GM18507 (cell line): ENCODE results near the gene SSC4D.
"Not testable (repeated sequence)": the region's sequence is repeated elsewhere in the genome, so short reads cannot be mapped to it uniquely, and the experiment has no call there.

Source experiments
- DNase-seq: peaks from one replicate; pipeline ENCODE4 v3.0.0; 2011; ENCODE audit warnings: low read depth; ENCODE audit not compliant: insufficient read length; ENCODE audit errors: extremely low spot score
- FAIRE-seq: peaks from 2 replicates; lab custom pipeline; 2011; peaks lifted over from hg19 to GRCh38; lab: Jason Lieb, UNC

SSC4D gene

DNA sequence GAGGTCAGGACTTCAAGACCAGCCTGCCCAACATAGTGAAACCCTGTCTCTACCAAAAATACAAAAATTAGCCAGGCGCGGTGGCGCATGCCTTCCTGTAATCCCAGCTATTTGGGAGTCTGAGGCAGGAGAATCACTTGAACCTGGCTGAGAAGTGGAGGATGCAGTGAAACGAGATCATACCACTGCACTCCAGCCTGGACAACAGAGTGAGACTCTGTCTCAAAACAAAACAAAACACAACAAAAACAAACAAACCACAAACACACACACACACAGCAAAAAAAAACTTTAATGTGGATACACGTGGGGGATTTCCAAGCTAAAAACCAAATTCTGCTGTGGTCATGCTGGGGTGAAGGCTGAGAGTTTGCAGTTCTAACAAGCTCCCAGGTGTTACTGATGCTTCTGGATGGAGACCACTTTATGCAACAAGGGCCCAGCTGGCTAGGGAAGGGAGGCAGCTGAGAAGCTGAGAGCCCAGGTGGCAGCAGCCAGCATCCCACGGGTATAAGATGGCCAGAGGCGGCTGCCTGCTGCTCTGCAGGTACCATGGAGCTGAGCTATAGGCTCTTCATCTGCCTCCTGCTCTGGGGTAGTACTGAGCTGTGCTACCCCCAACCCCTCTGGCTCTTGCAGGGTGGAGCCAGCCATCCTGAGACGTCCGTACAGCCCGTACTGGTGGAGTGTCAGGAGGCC, 15.1 kb upstream of the SSC4D start, which contains the start of gene ZP3:
Gene ZP3, plus strand, starts transcription at position 538 of the 699 bp plus-strand sequence. Its CDS starts 15 bp downstream, at position 553.
- FAIRE-seq (peak; percentile 71), DNase-seq (no peak)

DNA sequence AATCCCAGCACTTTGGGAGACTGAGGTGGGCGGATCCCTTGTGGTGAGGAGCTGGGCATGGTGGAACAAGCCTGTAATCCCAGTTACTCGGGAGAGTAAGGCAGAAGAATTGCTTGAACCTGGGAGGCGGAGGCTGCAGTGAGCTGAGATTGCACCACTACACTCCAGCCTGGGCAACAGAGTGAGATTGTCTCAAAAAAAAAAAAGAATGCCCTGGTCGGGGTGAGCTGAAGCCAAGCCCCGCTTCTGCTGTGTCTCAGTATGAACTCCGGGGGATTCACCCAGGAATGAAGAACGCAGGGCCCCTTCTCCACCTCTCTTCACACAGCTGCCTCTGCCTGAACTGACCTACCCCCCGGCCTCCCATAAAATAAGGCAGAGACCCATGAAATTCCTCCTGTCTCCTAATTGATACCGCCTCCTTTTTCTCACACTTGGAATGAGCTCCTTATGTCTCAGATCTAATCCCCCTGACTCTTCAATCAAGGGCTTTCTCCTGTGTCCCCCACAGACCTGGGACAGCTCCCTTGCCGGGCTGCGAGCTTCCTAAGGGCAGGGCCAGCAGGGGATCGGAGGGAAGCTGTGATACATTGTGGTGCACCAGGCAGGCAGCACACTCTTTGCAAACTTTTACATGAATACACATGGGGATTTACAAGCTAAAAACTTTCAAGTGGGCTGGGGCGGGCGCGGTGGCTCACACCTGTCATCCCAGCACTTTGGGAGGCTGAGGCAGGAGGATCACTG, 14.3 kb upstream of the SSC4D start:
- FAIRE-seq: no peak
- no peak for DNase-seq

DNA sequence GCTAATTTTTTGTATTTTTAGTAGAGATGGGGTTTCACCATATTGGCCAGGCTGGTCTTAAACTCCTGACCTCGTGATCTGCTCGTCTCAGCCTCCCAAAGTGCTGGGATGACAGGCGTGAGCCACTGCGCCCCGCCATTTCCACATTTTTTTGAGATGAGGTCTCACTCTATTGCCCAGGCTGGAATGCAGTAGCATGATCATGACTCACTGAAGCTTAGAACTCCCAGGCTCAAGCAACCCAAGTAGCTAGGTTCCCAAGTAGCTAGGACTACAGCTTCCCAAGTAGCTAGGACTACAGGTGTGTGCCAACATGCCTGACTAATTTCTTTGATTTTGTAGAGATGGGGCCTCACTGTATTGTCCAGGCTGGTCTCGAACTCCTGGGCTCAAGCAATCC, 11.6 kb upstream of the SSC4D start:
- not testable (repeated sequence) for FAIRE-seq, DNase-seq

DNA sequence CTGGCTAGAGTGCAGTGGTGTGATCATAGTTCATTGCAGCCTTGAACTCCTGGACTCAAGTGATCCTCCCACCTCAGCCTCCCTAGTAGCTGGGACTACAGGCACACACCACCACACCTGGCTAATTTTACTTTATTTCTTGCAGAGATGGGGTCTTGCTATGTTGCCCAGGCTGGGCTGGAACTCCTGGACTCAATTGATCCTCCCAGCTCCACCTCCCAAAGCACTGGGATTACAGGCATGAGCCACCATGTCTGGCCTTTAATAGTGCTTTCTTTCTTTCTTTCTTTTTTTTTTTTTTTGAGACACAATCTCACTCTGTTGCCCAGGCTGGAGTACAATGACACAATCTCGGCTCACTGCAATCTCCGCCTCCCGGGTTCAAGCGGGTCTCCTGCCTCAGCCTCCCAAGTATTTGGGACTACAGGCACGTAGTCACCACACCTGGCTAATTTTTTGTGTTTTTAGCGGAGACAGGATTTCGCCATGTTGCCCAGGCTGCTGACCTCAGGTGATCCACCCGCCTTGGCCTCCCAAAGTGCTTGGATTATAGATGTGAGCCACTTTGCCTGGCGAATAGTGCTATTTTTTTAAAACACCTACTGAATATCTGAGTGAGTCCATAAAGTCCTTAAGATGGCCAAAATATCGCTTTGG, 8.3 kb upstream of the SSC4D start:
- FAIRE-seq, DNase-seq: not testable (repeated sequence)

DNA sequence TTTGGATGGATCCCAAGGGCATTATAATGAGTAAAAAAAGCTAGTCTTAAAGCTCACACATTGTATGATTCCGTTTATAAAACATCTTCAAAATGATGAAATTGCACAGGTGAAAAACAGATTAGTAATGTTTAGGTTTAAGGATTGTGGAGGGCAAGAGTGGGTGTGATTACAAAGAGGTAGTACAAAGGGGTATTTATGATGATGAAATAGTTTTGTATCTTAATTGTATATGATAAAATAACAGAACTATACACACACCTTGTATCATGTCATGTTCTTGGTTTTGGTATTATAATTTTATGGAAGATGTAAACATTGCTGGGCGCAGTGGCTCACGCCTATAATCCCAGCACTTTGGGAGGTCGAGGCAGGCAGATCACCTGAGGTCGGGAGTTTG, 2.8 kb upstream of the SSC4D start:
- DNase-seq: no peak
- no peak for FAIRE-seq

DNA sequence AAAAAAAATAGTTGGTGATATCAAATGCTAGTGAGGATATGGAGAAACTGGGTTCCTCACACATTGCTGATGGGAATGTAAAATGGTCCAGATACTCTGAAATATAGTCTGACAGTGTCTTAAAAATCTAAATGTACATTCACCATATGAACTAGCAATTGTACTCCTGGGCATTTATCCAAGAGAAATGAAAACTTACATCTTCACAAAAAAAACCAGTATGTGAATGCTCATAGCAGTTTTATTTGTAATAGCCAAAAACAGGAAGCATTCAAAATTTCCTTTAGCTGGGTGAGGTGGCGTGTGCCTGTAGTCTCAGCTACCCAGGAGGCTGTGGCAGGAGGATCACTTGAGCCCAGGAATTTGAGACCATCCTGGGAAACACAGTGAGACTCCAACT, 2.1 kb upstream of the SSC4D start:
- FAIRE-seq (no peak), DNase-seq (no peak)

DNA sequence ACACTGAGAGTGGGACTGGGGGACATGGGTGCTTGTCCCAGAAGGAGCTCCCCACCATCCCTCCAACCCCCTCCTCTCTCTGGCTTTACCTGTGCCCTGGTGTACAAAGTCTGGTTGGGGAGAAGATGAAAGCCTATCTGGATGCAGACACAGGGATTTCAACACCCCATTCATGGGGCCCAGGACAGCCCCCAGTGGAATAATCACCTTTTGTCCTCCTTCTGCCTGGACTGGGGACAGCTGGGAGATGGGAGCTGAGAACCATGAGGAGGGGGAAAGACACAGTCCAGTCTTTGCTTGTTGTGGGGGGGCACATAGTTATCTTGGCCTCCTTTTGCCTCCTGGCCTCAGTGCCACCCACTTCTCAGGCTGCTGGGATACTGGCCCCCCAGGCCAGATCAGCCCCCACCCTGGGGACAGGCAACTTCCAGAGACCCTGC, 1.4 kb downstream of the SSC4D start:
- FAIRE-seq: no peak
- no peak for DNase-seq

DNA sequence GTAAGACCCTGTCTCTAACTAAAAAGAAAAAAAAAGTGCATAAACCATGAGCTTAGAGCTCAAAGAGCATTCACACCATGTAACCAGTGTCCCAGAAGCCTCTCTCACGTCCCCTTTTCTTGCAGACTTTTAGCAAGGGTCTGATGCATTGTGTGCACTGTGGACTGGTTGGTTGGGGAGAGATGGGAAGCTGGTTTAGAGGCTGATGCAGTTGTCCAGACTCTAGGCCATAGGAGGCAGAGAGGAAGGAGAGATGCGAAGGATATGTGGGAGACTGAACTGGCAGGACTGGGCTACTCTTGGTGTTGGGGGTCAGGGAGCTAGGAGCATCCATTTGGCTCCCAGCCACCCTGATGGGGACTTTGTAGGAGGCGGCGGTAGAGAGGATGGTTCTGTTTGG, 1.8 kb downstream of the SSC4D start:
- DNase-seq (no peak), FAIRE-seq (no peak)

DNA sequence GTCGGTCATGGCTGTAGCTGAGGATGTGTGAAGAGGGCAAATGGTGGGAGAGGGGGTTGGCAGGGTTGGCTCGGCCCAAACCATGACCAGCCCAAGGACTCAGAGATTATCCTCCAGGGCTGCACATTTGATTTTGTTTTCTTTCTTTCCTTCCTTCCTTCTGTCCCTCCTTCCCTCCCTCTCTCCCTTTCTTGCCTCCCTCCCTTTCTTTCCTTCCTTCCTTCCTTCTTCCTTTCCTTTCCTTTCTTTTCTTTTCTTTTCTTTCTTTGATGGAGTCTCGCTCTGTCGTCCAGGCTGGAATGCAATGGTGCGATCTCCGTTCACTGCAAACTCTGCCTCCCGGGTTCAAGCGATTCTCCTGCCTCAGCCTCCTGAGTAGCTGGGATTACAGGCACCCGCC, 3.8 kb downstream of the SSC4D start:
- DNase-seq (no peak), FAIRE-seq (no peak)

DNA sequence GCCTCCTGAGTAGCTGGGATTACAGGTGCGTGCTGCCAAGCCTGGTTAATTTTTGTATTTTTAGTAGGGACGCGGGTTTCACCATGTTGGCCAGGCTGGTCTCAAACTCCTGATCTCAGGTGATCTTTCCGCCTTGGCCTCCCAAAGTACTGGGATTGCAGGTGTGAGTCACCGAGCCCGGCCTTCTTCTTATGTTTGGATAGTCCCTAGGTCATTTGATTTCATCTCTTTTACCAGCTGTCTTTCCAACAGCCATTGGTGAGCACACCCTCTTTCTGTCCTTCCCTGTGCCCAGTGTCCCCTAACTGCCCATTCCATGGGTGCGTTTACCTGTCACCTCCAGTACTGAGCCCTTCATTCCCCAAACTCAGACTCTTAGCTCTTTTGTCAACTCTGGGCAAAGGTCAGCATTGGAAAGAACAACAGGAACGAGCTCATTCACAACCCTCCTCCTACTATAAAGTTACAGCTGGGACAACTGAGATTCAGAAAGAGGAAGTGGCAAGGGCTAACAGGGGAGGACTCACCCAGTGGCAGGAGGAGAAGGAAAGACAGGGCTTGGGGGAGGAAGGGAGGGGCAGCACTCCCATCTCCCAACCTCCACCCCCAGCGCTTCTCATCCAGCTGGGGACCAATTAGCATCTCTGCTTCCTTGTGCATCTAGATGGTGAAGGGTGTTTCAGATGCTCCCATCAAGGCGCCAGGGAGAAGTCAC, 5.6 kb downstream of the SSC4D start:
- FAIRE-seq (peak; percentile 79), DNase-seq (no peak)

DNA sequence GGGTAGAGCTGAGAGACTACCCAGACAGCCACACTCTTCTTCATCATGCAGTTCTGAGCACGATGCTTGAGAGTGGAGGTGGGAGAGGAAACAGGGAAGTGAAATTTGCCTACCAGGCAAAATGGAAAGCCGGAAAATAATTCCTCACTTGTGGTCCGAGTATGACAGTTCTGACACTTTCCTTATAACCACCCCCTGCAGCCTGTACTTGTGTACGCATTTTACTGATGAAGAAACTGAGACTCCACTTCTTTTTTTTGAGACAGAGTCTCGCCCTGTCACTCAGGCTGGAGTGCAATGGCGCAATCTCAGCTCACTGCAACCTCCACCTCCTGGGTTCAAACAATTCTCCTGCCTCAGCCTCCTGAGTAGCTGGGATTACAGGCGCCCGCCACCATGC, 6.4 kb downstream of the SSC4D start:
- not testable (repeated sequence) for DNase-seq, FAIRE-seq

DNA sequence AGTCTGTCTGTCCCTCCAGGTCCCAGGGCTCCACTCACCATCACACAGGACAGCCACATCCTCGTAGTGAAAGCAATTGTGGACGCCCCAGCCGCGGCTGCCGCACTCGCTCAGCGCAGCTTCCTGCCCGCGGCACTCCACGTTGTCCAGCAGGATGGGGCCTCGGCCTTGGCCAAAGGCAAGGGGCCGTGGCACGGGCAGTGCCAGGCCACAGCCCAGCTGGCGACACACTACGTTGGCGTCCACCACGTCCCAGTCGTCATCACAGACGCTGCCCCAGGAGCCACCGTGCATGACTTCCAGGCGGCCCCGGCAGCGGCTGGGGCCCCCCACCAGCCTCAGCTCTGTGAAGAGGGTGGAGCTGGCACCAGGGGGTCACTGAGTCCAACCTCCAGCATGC, 9.2 kb downstream of the SSC4D start:
- DNase-seq: no peak
- no peak for FAIRE-seq

DNA sequence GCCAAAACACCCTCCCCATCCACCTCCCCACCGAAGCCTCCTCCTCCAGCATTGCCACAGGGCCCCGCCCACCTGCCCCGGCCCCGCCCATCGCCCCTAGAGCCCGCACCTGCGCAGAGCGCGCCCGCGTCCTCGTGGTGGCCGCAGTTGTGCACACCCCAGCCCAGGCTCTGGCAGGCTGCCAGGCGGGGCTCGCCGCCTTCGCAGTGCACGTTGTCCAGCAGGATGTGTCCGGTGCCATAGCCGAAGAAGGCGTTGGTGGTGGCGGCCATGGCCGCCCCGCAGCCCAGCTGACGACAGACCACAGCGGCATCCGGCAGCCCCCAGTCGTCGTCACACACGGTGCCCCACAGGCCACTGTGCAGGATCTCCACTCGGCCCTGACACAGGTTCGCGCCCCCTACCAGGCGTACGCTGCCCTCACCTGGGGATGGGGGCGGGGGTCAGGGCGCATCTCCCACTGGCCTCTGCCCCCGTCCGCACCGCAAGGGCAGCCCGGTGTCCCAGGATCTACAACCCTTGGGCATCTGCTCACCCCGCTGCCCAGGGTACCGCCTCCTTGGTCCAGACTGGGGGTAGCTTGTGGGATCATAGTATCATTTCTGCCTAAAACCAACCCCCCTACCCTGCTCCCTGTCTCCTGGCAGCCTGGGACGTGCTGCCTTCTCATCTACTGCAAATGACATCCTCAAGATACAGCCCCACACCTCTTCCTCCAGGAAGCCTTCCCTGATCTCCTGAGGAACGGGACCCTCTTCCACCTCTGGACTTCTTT, 11.9 kb downstream of the SSC4D start:
- peak; percentile 31 for FAIRE-seq
- DNase-seq: peak; percentile 74

DNA sequence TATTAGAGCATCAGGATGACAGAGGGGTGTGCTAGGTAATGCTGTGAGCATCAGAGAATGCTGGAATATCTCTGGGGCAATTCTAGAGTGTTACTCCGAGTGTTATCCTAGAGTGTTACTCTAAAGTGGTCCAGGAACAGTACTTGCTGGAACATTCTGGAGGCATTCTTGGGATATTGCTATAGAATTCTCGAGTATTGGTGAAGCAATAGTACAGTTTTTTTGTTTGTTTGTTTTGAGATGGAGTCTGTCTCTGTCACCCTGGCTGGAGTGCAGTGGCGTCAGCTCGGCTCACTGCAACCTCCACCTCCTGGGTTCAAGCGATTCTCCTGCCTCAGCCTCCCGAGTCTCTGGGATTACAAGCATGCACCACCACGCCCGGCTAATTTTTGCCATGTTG, 12.6 kb downstream of the SSC4D start:
- no peak for DNase-seq
- FAIRE-seq: no peak

DNA sequence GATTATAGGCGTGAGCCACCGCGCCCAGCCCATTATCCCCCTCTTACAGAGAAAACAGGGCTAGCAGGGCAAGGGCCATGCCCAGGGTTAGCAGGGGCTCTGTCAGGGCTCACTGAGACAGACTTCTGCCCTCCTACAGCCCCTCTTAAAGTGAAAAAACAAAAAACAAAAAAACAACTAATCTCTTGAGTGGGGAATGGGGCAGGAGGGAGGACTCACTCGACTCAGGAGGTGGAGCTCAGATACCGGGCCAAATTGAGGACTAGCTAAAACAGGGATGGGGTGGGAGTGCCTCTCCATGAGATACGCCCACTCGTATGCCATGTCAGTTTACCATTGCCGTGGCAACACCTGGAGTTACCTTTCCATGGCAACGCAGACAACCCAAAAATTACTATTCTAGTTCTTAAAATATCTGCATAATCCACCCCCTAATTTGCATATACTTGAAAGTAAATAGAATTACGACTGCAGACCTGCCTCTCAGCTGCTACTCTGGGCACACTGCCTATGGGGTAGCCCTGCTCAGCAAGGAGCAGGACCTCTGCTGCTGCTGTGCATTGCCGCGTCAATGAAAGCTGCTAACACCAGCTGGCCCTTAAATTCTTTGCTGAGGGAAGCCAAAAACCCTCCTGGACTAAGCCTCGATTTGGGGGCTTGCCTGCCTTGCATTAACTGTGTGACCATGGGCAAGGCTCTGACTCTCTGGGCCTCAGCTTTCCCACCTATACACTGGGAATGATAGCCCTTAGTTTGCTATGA, 13.4 kb downstream of the SSC4D start:
- no peak for FAIRE-seq
- no peak for DNase-seq

DNA sequence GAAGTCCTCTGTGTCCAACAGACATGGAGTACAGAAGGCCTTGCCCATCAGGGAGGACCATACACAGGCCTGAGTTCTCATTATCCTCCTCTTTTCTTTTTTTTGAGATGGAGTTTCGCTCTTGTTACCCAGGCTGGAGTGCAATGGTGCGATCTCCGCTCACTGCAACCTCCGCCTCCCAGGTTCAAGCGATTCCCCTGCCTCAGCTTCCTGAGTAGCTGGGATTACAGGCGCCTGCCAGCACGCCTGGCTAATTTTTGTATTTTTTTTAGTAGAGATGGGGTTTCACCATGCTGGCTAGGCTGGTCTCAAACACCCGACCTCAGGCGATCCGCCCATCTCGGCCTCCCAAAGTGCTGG, 13.9 kb downstream of the SSC4D start:
- not testable (repeated sequence) for DNase-seq, FAIRE-seq

DNA sequence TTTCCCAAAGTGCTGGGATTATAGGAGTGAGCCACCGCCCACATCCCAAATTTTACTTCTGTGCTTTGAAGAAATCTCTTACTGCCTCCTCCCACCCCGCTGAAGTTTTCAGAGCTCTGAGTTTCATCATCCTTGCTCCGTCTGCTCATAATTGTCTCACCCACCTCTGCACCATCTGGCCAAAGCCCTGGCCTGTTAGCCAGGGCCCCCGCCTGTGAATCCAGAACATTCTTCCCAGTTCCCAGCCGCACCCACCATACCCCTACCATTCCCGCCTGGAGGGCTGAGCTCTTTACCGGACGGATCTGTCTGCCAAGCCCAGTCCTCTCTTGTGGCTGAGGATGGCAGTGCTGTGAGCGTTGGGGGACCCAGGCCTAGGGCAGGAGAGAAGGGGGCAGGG, 14.5 kb downstream of the SSC4D start:
- FAIRE-seq (no peak), DNase-seq (no peak)
